A673 (cell line): Measurements from ENCODE around the gene NRL. TPM values are rescaled to one million over a fixed set of nuclear protein-coding genes. Genes with fewer than 3 reads are reported as not detected.

Source experiments
- BruUV-seq: library from RNA; stranded (reverse); fragments of 400-500 nt; replicated peaks from 2 replicates; lab custom pipeline; 2021; lab: Mats Ljungman, UMichigan
- CTCF ChIA-PET: fragments of 300-600 bp; sonication (Branson Sonifier 250); formaldehyde crosslinking; loops from one replicate; lab custom pipeline; 2022; ENCODE audit warnings: antibody characterized with exemption; lab: Charles Lee
- POLR2A ChIA-PET: fragments of 300-600 bp; sonication (Branson Sonifier 250); formaldehyde crosslinking; loops from one replicate; lab custom pipeline; 2022; ENCODE audit warnings: antibody characterized with exemption; ENCODE audit not compliant: low non-redundant PET; lab: Charles Lee
- DNase-seq: peaks from one replicate; pipeline ENCODE4 v3.0.0-alpha.2; 2015; ENCODE audit warnings: low spot score
- H3K27ac ChIP-seq: fragments of 200-600 bp; sonication (generic); 2 replicates; pipeline ENCODE4 v1.5.1; 2016; ENCODE audit warnings: mixed run types, low read depth, mild to moderate bottlenecking, mixed read lengths, antibody characterized with exemption, low read length; ENCODE audit not compliant: poor library complexity, severe bottlenecking
- H3K27me3 ChIP-seq: fragments of 200-600 bp; sonication (generic); replicated peaks from 2 replicates; pipeline ENCODE4 v1.6.1; 2017; ENCODE audit warnings: mixed run types, low read depth, mild to moderate bottlenecking, mixed read lengths, antibody characterized with exemption, low read length; ENCODE audit not compliant: insufficient read depth, poor library complexity
- H3K36me3 ChIP-seq: fragments of 200-600 bp; sonication (generic); 2 replicates; pipeline ENCODE4 v1.6.1; 2016; ENCODE audit warnings: mixed run types, mild to moderate bottlenecking, mixed read lengths, antibody characterized with exemption, low read length; ENCODE audit not compliant: insufficient read depth, poor library complexity, severe bottlenecking
- H3K4me1 ChIP-seq: fragments of 200-600 bp; sonication (generic); 2 replicates; pipeline ENCODE4 v1.6.1; 2017; ENCODE audit warnings: mixed run types, mild to moderate bottlenecking, mixed read lengths, antibody characterized with exemption, low read length; ENCODE audit not compliant: insufficient read depth, poor library complexity, severe bottlenecking
- H3K4me3 ChIP-seq: fragments of 200-600 bp; sonication (generic); 2 replicates; pipeline ENCODE4 v1.5.1; 2016; ENCODE audit warnings: low read depth, mixed run types, mild to moderate bottlenecking, mixed read lengths, low read length; ENCODE audit not compliant: poor library complexity, severe bottlenecking
- H3K9me3 ChIP-seq: fragments of 200-600 bp; sonication (generic); 2 replicates; pipeline ENCODE4 v1.6.1; 2016; ENCODE audit warnings: mixed run types, low read depth, mild to moderate bottlenecking, mixed read lengths, antibody characterized with exemption, low read length; ENCODE audit not compliant: poor library complexity, severe bottlenecking
- CTCF ChIP-seq: fragments of 300-800, 200-600 bp; sonication (generic); conservative IDR thresholded peaks from 2 replicates; pipeline ENCODE4 v1.5.1; 2017; ENCODE audit warnings: low read depth, mild to moderate bottlenecking, antibody characterized with exemption, low read length, moderate library complexity, mixed read lengths
- EZH2 ChIP-seq: fragments of 200-600 bp; sonication (generic); IDR thresholded peaks from 2 replicates; pipeline ENCODE4 v1.6.1; 2017; ENCODE audit warnings: borderline replicate concordance, low read depth, mild to moderate bottlenecking, mixed read lengths, antibody characterized with exemption, low read length; ENCODE audit not compliant: poor library complexity, severe bottlenecking
- intact Hi-C: fragments of 100-400 bp; cut with micrococcal nuclease; formaldehyde crosslinking; loops from one replicate; pipeline ENCODE4 v1.10.0; 2022; ENCODE audit not compliant: unreplicated experiment
- total RNA-seq: library from RNA; stranded (reverse); gene quantifications from 2 replicates; pipeline ENCODE4 v1.2.3, GENCODE V29; 2021

NRL gene
- total RNA-seq, 1 experiment from 2014 or later, result 1.9 TPM

- CTCF ChIA-PET, result no interaction called here
- no peak overlapping the region for H3K27ac ChIP-seq
- intact Hi-C loops, result no loop called here
- H3K9me3 ChIP-seq, result no peaks in the 10 kb centered on the region
- H3K4me1 ChIP-seq, result peaks cover 7% of the 10 kb centered on the region
- TF ChIP-seq CTCF (no peak), EZH2 (no peak)
- no peak for DNase-seq
- no peaks in the 10 kb centered on the region for H3K27me3 ChIP-seq
- POLR2A ChIA-PET, result no interaction called here
- BruUV-seq, result no TSS peak
- peaks cover 8% of the 10 kb centered on the region for H3K36me3 ChIP-seq
- no peak overlapping the region for H3K4me3 ChIP-seq
Measured at GRCh38 chr14:24132976-24133375, 18.2 kb upstream of the NRL start.

GRCh38 chr14:24132061-24132685 lies 17.4 kb upstream of the NRL start:
- Histone ChIP-seq H3K36me3 (peaks cover under 1% of the 10 kb centered on the region), H3K4me3 (no peak overlapping the region), H3K27me3 (no peaks in the 10 kb centered on the region), H3K27ac (no peak overlapping the region), H3K9me3 (no peaks in the 10 kb centered on the region), H3K4me1 (peaks cover 6% of the 10 kb centered on the region)
- intact Hi-C loops, result no loop called here
- BruUV-seq, result no TSS peak
- ChIA-PET POLR2A (no interaction called here), CTCF (no interaction called here)
- TF ChIP-seq EZH2 (no peak), CTCF (no peak)
- DNase-seq, result no peak

GRCh38 chr14:24131549-24131966 lies 16.8 kb upstream of the NRL start:
- no peaks in the 10 kb centered on the region for H3K27me3 ChIP-seq
- no TSS peak for BruUV-seq
- H3K27ac ChIP-seq, result no peak overlapping the region
- intact Hi-C loops, result no loop called here
- H3K4me1 ChIP-seq, result no peaks in the 10 kb centered on the region
- ChIA-PET POLR2A (no interaction called here), CTCF (no interaction called here)
- H3K4me3 ChIP-seq, result no peak overlapping the region
- no peak for DNase-seq
- H3K9me3 ChIP-seq, result no peaks in the 10 kb centered on the region
- H3K36me3 ChIP-seq, result no peaks in the 10 kb centered on the region
- TF ChIP-seq CTCF (no peak), EZH2 (no peak)
